Right kidney (tissue), 1 donor: Measurements from ENCODE around the gene IFNAR1.
"Not testable (repeated sequence)": the region's sequence is repeated elsewhere in the genome, so short reads cannot be mapped to it uniquely, and the experiment has no call there.

ENCODE experiments used
- DNase-seq: peaks from one replicate; pipeline ENCODE4 v3.0.0-alpha.2; 2016

IFNAR1 gene

GRCh38 chr21:33339918-33340317 lies 15.1 kb downstream of the IFNAR1 start:
- DNase-seq, result no peak

DNA sequence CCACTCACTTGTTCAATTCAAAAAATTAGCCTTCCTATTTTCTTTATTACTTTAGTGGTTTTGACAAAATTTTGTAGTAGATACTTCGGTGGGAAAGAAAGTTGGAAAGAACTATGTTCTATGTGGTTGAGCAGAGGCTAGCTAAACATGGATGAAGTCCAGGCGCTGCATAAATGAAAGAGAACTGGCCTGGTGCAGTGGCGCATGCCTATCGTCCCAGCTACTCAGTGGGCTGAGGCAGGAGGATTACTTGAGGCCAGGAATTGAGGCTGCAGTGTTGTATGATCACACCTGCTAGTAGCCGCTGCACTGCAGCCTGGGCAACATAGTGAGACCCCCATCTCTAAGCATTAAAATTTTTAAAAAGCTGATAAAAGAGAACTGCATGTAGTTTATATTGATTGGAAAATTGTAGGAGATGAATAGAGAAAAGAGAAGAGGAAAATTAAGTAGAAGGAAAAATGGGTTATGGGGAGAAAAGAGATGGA lies 21.0 kb downstream of the IFNAR1 start:
- no peak for DNase-seq

GRCh38 chr21:33348706-33349105 lies 23.9 kb downstream of the IFNAR1 start:
- DNase-seq, result no peak

GRCh38 chr21:33350676-33351075 lies 25.9 kb downstream of the IFNAR1 start:
- DNase-seq, result no peak

DNA sequence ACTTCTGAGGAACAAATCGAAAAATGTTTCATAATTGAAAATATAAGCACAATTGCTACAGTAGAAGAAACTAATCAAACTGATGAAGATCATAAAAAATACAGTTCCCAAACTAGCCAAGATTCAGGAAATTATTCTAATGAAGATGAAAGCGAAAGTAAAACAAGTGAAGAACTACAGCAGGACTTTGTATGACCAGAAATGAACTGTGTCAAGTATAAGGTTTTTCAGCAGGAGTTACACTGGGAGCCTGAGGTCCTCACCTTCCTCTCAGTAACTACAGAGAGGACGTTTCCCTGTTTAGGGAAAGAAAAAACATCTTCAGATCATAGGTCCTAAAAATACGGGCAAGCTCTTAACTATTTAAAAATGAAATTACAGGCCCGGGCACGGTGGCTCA lies 30.6 kb downstream of the IFNAR1 start:
- no peak for DNase-seq

DNA sequence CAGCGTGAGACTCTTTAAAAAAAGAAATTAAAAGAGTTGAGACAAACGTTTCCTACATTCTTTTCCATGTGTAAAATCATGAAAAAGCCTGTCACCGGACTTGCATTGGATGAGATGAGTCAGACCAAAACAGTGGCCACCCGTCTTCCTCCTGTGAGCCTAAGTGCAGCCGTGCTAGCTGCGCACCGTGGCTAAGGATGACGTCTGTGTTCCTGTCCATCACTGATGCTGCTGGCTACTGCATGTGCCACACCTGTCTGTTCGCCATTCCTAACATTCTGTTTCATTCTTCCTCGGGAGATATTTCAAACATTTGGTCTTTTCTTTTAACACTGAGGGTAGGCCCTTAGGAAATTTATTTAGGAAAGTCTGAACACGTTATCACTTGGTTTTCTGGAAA lies 31.2 kb downstream of the IFNAR1 start:
- no peak for DNase-seq

GRCh38 chr21:33357177-33357576 lies 32.4 kb downstream of the IFNAR1 start:
- DNase-seq, result no peak

DNA sequence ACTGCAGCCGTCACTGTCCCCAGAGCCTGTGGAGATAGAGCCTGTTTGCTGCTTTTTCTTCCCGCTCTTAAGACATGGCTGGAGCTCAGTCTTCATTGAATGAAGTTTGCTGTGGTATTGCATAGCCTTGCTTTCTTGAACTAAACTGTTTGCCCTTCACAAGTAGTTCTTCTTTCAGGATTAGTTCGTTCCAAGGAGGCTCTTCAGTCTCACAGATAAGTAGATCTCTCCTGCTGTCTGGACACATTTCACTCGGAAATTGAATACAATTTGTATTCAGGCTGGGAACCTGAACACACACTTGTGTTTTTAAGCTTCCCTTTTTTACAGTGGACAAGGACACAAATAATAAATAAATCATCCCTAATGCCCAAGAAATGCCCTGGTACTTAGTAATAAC lies 34.7 kb downstream of the IFNAR1 start:
- DNase-seq, result no peak

DNA sequence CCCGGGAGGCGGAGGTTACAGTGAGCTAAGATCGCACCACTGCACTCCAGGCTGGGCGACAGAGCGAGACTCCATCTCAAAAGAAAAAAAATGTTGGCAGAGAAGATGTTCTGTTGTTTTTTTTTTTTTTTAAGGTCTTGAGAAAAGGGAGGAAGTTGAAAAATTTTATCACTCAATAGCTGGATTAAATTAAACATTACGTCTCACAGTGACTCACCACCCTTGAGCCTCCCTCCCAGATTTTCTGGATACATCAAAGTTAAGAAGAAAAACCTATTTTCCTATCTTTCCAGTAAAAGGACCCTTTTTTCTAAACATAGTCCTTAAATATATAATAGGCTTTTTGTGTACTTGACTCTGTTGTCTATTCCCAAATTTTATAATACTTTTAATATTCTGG lies 35.5 kb downstream of the IFNAR1 start:
- no peak for DNase-seq

DNA sequence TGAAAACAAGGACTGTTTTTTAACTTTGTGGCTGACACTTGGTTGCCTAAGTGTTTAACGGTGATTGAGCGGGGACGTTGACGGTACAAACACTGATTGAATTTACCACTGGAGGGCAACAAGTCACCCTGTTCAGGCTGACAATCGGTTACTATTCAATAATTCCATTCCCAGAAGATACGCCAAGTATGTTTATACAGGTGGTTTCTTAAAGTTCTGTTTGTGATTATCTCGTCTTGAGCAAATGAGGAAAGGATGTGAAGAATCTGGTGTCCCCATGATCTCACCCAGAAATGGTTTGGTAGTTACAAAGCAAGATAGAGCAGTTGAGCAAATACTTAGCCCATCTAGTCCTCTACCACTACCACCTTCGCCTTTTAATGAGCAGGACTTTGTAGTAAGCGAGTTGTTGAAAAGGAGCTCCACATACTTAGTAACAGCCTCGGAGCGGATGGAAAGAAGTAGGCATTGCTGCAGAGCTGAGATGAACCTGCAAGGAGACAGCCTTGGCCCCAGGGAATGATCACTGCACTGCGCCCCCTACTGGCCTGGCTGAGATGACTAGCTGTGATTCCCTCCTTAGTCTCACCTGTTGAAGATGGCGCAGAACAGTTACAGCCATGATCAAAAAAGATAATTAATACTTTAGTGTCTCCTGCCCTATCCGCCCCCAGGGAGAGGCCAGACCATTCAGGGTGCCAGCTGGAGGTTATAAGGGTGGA lies 36.3 kb downstream of the IFNAR1 start:
- peak; percentile 57 for DNase-seq

DNA sequence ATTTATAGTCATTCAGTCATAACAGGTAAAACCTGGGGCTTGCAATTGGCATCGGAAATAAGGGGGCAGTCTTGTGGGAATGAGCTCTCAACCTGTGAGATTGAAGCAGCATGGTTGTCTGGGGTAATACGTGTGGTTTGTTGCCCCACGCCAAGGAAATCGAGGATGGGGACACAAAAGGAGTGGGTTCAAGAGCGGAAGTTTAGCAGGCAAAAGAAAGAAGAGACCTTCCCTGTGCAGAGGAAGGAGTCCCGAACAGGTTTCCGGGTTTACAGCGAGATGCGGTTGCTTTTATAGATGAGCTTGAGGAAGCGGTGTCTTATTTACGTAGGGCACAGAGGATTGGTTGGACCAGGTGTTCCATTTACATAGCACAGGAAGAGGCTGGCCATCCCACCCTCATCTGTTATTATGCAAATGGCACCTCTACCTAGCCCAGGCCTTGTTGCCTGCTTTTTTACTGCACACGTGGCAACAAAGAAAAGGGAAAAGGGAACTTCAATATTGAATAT lies 37.3 kb downstream of the IFNAR1 start:
- DNase-seq, result peak; percentile 39

DNA sequence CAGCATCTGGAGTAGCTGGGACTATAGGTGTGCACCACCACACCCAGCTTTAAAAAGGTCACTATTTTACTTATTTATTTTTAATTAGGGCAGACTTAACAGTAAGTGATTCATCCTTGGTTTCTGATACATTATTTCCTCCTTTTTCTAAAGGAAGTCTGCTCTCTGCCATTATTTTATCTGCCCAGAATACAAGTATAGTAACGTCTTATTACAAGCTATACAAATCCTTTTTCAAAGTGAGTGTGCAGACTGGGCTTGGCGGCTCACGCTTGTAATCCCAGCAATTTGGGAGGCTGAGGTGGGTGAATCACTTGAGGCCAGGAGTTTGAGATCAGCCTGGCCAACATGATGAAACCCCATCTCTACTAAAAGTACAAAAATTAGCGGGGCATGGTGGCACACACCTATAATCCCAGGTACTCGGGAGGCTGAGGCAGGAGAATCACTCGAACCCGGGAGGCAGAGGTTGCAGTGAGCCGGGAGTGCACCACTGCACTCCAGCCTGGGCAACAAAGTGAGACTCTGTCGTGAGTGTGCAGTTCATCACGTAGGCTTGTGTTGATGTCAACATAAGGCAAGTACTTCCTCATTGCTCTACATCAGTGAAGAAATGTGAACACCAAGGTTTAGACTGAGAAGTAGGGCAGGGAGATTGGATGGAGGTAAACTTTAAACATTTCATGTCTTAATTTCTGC lies 39.3 kb downstream of the IFNAR1 start:
- not testable (repeated sequence) for DNase-seq

GRCh38 chr21:33364830-33365229 lies 40.1 kb downstream of the IFNAR1 start:
- DNase-seq, result no peak

DNA sequence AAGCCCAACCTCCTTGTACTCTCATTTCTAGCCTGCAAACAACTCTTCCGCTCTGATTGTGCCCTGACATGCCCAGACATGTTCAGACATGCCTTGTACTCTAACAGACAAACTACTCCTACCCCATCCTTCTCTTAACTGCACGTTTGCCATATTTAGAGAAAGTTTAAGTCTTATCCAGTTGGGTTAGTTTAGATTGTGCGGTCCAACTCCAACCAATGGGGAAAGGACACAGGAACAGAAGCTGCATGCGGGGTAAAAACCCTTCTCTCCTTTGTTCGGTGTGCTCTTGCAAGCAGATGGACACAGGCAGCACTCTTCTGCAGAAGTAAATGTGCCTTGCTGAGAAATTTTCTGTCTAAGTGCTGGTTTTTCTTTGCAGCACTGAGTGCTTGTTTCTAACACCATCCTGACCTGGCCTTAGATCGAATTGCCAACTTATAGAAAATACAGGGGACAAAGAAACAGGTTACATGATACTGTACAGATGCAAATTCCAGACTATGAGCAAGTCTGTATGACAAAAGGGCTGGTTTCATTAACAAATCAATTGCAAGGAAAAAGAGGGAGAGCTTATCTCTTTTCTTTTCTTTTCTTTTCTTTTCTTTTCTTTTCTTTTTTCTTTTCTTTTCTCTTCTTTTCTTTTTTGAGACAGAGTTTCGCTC lies 42.7 kb downstream of the IFNAR1 start:
- no peak for DNase-seq

GRCh38 chr21:33368124-33368523 lies 43.4 kb downstream of the IFNAR1 start:
- no peak for DNase-seq

- no peak for DNase-seq
Observed at GRCh38 chr21:33368576-33368975, 43.8 kb downstream of the IFNAR1 start.

DNA sequence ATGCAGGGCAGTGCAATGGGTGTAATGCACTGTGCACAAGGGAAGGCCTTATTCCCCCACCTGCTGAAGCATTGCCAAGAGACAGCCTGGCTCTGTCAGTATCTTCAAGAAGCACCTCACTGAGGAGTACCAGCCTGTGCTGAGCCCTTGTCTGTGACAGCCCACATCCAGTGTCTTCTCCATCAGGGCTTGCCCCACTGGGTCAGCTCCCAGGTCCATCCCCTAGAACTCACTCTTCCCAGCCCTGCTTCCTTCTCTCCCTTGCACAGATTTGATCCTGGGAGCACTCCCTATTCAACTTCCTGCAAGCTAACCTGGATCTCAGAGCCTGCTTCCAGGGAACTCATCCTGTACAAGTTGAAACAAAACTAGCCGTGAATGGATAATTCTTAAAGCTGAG lies 44.8 kb downstream of the IFNAR1 start:
- no peak for DNase-seq

- no peak for DNase-seq
Observed at GRCh38 chr21:33370305-33370704, 45.5 kb downstream of the IFNAR1 start.

GRCh38 chr21:33371366-33371765 lies 46.6 kb downstream of the IFNAR1 start:
- no peak for DNase-seq

- no peak for DNase-seq
Observed at GRCh38 chr21:33372582-33372981, 47.8 kb downstream of the IFNAR1 start.

GRCh38 chr21:33373451-33373850 lies 48.7 kb downstream of the IFNAR1 start:
- DNase-seq, result no peak

DNA sequence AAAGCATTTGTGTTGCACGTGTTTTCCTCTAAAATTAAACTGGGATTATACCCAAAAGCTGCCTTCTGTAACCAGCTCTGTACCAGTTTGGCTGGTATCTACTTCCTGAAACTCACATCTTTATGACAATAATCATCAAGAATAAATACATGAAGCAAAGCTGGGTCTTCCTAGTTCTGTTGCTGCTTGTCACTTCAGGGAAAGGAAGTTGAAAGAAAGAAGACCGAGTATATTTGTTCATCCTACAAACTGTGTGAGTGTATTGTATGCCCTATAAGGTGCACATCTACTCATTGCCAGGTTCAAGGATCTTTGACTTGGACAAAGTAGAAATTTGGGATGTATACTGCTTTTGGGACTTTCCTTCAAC lies 49.3 kb downstream of the IFNAR1 start:
- no peak for DNase-seq

DNA sequence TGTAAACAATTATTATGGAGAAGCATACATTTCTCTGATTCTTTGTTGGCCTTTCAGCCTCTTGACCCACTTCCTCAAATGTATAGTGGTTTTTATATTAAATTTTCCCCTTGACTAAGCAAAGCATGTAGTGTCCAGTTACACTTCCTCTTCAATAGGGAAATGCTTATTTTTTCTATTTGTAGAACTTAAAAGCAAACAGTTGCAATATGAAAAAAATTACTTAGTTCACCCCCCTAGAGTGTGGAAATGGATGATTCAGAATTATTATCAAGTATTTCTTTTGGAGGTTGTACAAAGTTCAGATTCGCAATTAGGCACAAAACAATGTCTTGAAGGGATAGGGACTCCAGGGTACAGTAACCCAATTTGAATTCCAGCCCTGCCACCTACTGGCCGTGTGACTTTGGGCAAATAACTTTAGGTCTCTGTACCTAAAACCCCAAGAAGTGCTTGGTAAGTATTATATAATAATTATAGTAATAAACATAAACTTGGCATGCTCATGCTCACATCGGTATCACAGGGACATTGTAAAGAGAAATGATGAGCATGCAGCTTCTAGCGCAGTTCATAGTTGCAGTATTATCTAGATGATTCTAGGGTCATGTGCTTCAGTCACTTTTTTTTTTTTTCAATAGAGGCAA lies 49.8 kb downstream of the IFNAR1 start:
- no peak for DNase-seq
